Measurements from ENCODE around the gene AZU1.
A peak's percentile ranks its signal among the peaks of the same experiment; 100 is the strongest.

AZU1 gene

GRCh38 chr19:827710-828321, at the start of gene AZU1:
Gene AZU1 (plus strand): TSS chr19:827837. CDS start chr19:827847, 10 bp downstream.
- Histone ChIP-seq H3K27ac (ENCODE audit: low read depth, low read length) (no peak within 1 kb of the TSS), H3K4me1 (ENCODE audit: control insufficient read depth, insufficient read depth, low read length) (no peaks in the 10 kb centered on the region), H3K27me3 (ENCODE audit: control insufficient read depth, insufficient read depth, low read length) (no peaks in the 10 kb centered on the region), H3K9ac (ENCODE audit: low read depth, low read length) (no peak within 1 kb of the TSS), H3K36me3 (ENCODE audit: control insufficient read depth, insufficient read depth, low read length) (no peaks in the 10 kb centered on the region), H3K4me3 (ENCODE audit: low read depth, low read length) (no peak within 1 kb of the TSS), H3K9me3 (ENCODE audit: control insufficient read depth, insufficient read depth, low read length) (no peaks in the 10 kb centered on the region)

GRCh38 chr19:778910-779653, 48.6 kb upstream of the AZU1 start:
- Histone ChIP-seq H3K4me3 (ENCODE audit: low read depth, low read length) (no peak overlapping the region), H3K36me3 (ENCODE audit: control insufficient read depth, insufficient read depth, low read length) (no peaks in the 10 kb centered on the region), H3K27me3 (ENCODE audit: control insufficient read depth, insufficient read depth, low read length) (no peaks in the 10 kb centered on the region), H3K9ac (ENCODE audit: low read depth, low read length) (no peak overlapping the region), H3K9me3 (ENCODE audit: control insufficient read depth, insufficient read depth, low read length) (no peaks in the 10 kb centered on the region), H3K4me1 (ENCODE audit: control insufficient read depth, insufficient read depth, low read length) (peaks cover 17% of the 10 kb centered on the region), H3K27ac (ENCODE audit: low read depth, low read length) (no peak overlapping the region)

GRCh38 chr19:780935-781334, 46.7 kb upstream of the AZU1 start:
- Histone ChIP-seq H3K9me3 (ENCODE audit: control insufficient read depth, insufficient read depth, low read length) (no peaks in the 10 kb centered on the region), H3K36me3 (ENCODE audit: control insufficient read depth, insufficient read depth, low read length) (no peaks in the 10 kb centered on the region), H3K9ac (ENCODE audit: low read depth, low read length) (no peak overlapping the region), H3K4me1 (ENCODE audit: control insufficient read depth, insufficient read depth, low read length) (peaks cover 17% of the 10 kb centered on the region), H3K27ac (ENCODE audit: low read depth, low read length) (no peak overlapping the region), H3K4me3 (ENCODE audit: low read depth, low read length) (no peak overlapping the region), H3K27me3 (ENCODE audit: control insufficient read depth, insufficient read depth, low read length) (no peaks in the 10 kb centered on the region)

GRCh38 chr19:781800-782184, 45.8 kb upstream of the AZU1 start:
- H3K9ac ChIP-seq (ENCODE audit: low read depth, low read length): peak overlapping the region; percentile 61
- H3K27ac ChIP-seq (ENCODE audit: low read depth, low read length): peak overlapping the region; percentile 91
- peak overlapping the region; percentile 49 for H3K4me3 ChIP-seq (ENCODE audit: low read depth, low read length)
- H3K27me3 ChIP-seq (ENCODE audit: control insufficient read depth, insufficient read depth, low read length): no peaks in the 10 kb centered on the region
- no peaks in the 10 kb centered on the region for H3K9me3 ChIP-seq (ENCODE audit: control insufficient read depth, insufficient read depth, low read length)
- H3K36me3 ChIP-seq (ENCODE audit: control insufficient read depth, insufficient read depth, low read length): no peaks in the 10 kb centered on the region
- H3K4me1 ChIP-seq (ENCODE audit: control insufficient read depth, insufficient read depth, low read length): peaks cover 17% of the 10 kb centered on the region

- Histone ChIP-seq H3K9me3 (ENCODE audit: control insufficient read depth, insufficient read depth, low read length) (no peaks in the 10 kb centered on the region), H3K9ac (ENCODE audit: low read depth, low read length) (peak overlapping the region; percentile 61), H3K4me3 (ENCODE audit: low read depth, low read length) (peak overlapping the region; percentile 49), H3K4me1 (ENCODE audit: control insufficient read depth, insufficient read depth, low read length) (peaks cover 17% of the 10 kb centered on the region), H3K27ac (ENCODE audit: low read depth, low read length) (peak overlapping the region; percentile 91), H3K27me3 (ENCODE audit: control insufficient read depth, insufficient read depth, low read length) (no peaks in the 10 kb centered on the region), H3K36me3 (ENCODE audit: control insufficient read depth, insufficient read depth, low read length) (no peaks in the 10 kb centered on the region)
These were observed 45.3 kb upstream of the AZU1 start for GRCh38 chr19:782185-782877.

GRCh38 chr19:782878-783668, 44.6 kb upstream of the AZU1 start:
- H3K27ac ChIP-seq (ENCODE audit: low read depth, low read length): peak overlapping the region; percentile 91
- H3K36me3 ChIP-seq (ENCODE audit: control insufficient read depth, insufficient read depth, low read length): no peaks in the 10 kb centered on the region; the same call in 1 of the 2 replicates
- H3K9ac ChIP-seq (ENCODE audit: low read depth, low read length): peak overlapping the region; percentile 10; the same call in 1 of the 2 replicates
- no peaks in the 10 kb centered on the region for H3K27me3 ChIP-seq (ENCODE audit: control insufficient read depth, insufficient read depth, low read length)
- H3K4me3 ChIP-seq (ENCODE audit: low read depth, low read length): peak overlapping the region; percentile 49
- no peaks in the 10 kb centered on the region for H3K9me3 ChIP-seq (ENCODE audit: control insufficient read depth, insufficient read depth, low read length)
- H3K4me1 ChIP-seq (ENCODE audit: control insufficient read depth, insufficient read depth, low read length): peaks cover 17% of the 10 kb centered on the region

- H3K36me3 ChIP-seq (ENCODE audit: control insufficient read depth, insufficient read depth, low read length): no peaks in the 10 kb centered on the region; the same call in 1 of the 2 replicates
- no peaks in the 10 kb centered on the region for H3K27me3 ChIP-seq (ENCODE audit: control insufficient read depth, insufficient read depth, low read length)
- no peaks in the 10 kb centered on the region for H3K9me3 ChIP-seq (ENCODE audit: control insufficient read depth, insufficient read depth, low read length)
- H3K27ac ChIP-seq (ENCODE audit: low read depth, low read length): no peak overlapping the region
- peaks cover 28% of the 10 kb centered on the region for H3K4me1 ChIP-seq (ENCODE audit: control insufficient read depth, insufficient read depth, low read length)
- no peak overlapping the region for H3K4me3 ChIP-seq (ENCODE audit: low read depth, low read length)
- H3K9ac ChIP-seq (ENCODE audit: low read depth, low read length): no peak overlapping the region
These were observed 43.1 kb upstream of the AZU1 start for GRCh38 chr19:784541-784940.

- no peaks in the 10 kb centered on the region for H3K9me3 ChIP-seq (ENCODE audit: control insufficient read depth, insufficient read depth, low read length)
- no peaks in the 10 kb centered on the region for H3K27me3 ChIP-seq (ENCODE audit: control insufficient read depth, insufficient read depth, low read length)
- H3K4me3 ChIP-seq (ENCODE audit: low read depth, low read length): no peak overlapping the region
- H3K4me1 ChIP-seq (ENCODE audit: control insufficient read depth, insufficient read depth, low read length): peaks cover 31% of the 10 kb centered on the region
- H3K36me3 ChIP-seq (ENCODE audit: control insufficient read depth, insufficient read depth, low read length): no peaks in the 10 kb centered on the region; the same call in 1 of the 2 replicates
- H3K9ac ChIP-seq (ENCODE audit: low read depth, low read length): no peak overlapping the region
- H3K27ac ChIP-seq (ENCODE audit: low read depth, low read length): no peak overlapping the region
These were observed 40.1 kb upstream of the AZU1 start for GRCh38 chr19:787536-787935.

GRCh38 chr19:788686-788982, 39.0 kb upstream of the AZU1 start:
- H3K4me3 ChIP-seq (ENCODE audit: low read depth, low read length): no peak overlapping the region
- no peak overlapping the region for H3K9ac ChIP-seq (ENCODE audit: low read depth, low read length)
- H3K27ac ChIP-seq (ENCODE audit: low read depth, low read length): peak overlapping the region; percentile 62
- no peaks in the 10 kb centered on the region for H3K9me3 ChIP-seq (ENCODE audit: control insufficient read depth, insufficient read depth, low read length)
- H3K27me3 ChIP-seq (ENCODE audit: control insufficient read depth, insufficient read depth, low read length): no peaks in the 10 kb centered on the region
- no peaks in the 10 kb centered on the region; the same call in 1 of the 2 replicates for H3K36me3 ChIP-seq (ENCODE audit: control insufficient read depth, insufficient read depth, low read length)
- H3K4me1 ChIP-seq (ENCODE audit: control insufficient read depth, insufficient read depth, low read length): peaks cover 22% of the 10 kb centered on the region

- Histone ChIP-seq H3K9ac (ENCODE audit: low read depth, low read length) (peak overlapping the region; percentile 5; the same call in 1 of the 2 replicates), H3K36me3 (ENCODE audit: control insufficient read depth, insufficient read depth, low read length) (no peaks in the 10 kb centered on the region; the same call in 1 of the 2 replicates), H3K4me3 (ENCODE audit: low read depth, low read length) (no peak overlapping the region), H3K27ac (ENCODE audit: low read depth, low read length) (peak overlapping the region; percentile 62), H3K9me3 (ENCODE audit: control insufficient read depth, insufficient read depth, low read length) (no peaks in the 10 kb centered on the region), H3K27me3 (ENCODE audit: control insufficient read depth, insufficient read depth, low read length) (no peaks in the 10 kb centered on the region), H3K4me1 (ENCODE audit: control insufficient read depth, insufficient read depth, low read length) (peaks cover 22% of the 10 kb centered on the region)
These were observed 38.5 kb upstream of the AZU1 start for GRCh38 chr19:788983-789700.
